GM21447 (cell line): Measurements from ENCODE around the gene ANTXR1.
"Not testable (repeated sequence)": the region's sequence is repeated elsewhere in the genome, so short reads cannot be mapped to it uniquely, and the experiment has no call there.

Source experiments
- ATAC-seq: cut with Tn5 transposase; IDR thresholded peaks from one replicate; pipeline ENCODE4 v1.9.1; 2021; ENCODE audit not compliant: unreplicated experiment

ANTXR1 gene

DNA sequence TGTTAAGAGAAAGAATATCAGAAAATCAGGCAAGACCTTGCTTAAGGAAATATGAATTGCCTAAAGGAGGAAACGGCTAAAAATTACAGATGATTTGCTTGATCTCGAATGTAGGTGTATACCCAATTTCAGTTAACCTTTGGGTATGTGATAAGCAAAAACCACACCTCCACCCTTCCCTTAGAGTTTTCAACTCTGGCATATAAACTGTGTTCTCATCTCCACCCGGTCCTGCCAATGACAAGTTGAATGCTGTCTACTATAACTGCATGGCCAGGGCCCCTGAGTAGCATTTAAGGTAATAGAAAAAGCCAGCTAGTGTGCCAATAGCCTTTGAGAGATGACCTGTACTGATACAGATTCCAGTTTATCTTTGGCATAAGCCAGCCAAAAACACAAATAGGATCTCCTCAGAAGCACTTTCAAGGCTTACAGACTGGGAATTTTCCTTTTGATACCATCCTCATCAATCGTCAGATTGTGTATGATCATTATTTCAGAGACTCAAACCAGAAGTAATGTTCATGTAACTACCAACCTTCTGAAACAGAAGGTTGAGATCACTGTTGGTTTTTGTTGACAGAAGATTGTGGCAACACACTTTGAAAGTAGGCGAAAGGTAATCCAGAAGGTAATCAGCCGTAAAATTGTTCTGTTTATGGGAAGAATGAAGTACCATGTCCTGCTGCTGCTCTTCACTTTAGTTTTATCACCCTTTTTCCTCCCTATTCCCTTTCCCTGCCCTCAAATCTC, 211.0 kb downstream of the ANTXR1 start:
- no peak for ATAC-seq

DNA sequence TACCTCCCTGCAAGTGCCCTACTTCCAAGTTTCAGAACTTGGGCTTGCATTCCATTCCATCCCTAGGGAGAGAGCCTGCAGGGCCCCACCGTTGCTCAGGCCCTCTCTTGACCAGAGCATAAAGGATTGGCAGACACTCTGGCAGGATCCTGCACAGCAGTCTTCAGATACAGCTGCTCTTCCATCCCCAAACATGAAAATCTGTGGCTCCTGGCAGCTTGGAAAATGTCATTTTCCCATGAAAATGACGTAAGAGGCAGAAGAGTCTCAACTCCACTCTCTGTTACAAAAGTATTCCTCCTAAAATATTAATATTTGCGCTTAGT, 211.5 kb downstream of the ANTXR1 start:
- no peak for ATAC-seq

DNA sequence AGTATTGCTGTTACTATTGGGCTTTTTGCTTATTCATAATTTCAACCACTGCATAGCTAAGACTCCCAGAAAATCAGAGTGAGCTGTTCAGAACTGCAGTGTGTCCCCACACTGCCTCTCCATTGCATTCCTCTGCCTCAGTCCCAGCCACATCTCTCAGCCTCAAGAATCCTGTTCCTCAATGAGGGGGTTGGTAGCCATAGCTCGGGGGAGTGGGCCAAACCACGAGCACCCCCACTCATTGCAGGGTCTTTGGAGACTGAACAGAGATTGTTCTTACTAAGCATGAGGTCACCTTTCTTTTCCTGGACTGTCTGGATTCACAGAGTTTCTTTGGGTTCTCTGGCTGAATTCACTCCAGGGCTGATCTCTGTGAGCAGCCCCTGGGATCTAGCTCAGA, 213.0 kb downstream of the ANTXR1 start:
- no peak for ATAC-seq

DNA sequence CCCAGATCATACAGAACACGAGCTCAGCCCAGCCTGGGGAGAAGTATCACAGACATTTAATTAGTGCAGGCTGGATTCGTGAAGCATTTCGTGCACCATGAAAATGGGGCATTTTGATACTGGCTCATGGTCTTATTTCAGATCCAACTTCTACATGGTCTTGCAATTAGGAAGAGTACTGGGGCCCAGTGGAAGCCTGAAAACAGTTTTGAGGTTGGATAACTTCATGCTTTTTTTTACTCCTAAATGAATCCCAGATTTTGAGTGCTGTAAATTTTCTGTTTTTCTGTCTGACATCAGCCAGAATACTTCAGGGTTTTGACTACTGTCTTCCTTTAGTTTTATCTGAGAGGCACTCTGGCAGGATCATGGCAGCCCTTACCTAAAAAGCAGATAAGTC, 213.9 kb downstream of the ANTXR1 start:
- ATAC-seq = no peak

DNA sequence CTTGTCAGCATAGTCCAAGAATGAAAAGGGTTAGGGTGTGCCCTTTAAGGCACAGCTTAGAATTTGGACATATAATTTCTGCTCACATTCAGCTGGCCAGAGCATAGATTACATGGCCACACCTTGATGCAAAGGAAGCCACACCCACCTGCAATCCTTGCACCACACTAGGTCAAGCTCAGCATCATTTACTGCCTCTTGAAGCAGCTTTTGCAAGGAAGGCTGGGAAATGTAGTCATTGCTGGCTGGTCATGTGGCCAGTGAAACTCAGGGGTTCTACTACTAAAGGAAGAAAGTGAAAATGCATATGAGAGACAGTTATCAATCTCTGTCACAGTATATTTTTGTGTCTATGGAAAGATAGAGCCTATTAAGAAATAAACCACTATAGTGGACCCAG, 214.7 kb downstream of the ANTXR1 start:
- no peak for ATAC-seq

DNA sequence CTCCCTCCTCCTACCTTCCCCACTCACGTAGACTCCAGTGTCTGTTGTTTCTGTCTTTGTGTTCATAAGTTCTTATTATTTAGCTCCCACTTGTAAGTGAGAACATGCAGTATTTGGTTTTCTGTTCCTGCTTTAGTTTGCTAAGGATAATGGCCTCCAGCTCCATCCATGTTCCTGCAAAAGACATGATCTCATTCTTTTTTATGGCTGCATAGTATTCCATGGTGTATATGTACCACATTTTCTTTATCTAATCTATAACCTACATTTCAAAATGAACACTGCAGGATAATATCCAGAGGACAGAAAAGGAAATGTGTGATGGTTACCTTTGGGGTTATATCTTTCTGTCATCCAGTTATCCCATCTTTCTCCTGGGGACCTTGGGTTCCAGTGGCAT, 218.0 kb downstream of the ANTXR1 start:
- not testable (repeated sequence) for ATAC-seq

DNA sequence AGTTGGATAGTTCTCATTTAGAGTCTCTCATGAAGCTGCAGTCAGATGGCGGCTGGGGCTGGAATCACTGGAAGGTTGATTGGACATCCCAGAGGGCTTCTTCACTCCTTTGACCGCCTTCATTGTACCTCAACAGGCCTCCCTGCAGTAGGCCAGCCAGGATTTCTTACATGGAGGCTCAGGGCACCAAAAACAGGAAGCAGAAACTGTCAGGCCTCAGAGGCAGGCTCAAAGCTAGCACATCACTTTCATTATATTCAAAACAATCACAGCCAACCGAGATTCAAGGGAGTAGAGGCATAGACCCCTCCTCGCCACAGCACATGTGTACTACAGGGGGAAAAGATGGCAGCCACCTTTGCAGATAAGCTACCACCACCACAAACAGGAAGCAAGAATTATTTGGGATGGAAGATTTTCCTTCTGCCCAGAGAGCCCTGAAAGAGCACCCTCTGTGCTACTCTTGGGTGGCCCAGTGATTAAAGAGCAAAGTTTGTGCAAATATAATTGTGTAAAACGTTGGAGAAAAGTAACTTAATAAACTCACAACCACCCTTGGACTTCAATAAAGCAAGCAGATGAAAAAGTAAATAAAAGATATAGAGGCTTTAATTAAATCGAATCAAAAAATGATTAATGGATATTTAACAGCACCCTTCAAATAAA, 218.8 kb downstream of the ANTXR1 start:
- ATAC-seq = no peak

DNA sequence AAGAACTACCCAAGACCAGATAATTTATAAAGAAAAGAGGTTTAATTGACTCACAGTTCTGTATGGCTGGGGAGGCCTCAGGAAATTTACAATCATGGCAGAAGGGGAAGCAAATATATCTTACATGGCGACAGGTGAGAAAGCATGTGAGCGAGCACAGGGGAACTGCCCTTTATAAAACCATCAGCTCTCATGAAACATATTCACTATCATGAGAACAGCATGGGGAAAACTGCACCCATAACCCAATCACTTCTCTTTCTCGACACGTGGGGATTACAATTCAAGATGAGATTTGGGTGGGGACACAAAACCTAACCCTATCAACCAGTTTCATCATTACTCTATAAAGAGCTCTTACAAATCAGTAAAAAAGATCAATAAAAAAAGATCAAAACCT, 222.9 kb downstream of the ANTXR1 start:
- not testable (repeated sequence) for ATAC-seq

DNA sequence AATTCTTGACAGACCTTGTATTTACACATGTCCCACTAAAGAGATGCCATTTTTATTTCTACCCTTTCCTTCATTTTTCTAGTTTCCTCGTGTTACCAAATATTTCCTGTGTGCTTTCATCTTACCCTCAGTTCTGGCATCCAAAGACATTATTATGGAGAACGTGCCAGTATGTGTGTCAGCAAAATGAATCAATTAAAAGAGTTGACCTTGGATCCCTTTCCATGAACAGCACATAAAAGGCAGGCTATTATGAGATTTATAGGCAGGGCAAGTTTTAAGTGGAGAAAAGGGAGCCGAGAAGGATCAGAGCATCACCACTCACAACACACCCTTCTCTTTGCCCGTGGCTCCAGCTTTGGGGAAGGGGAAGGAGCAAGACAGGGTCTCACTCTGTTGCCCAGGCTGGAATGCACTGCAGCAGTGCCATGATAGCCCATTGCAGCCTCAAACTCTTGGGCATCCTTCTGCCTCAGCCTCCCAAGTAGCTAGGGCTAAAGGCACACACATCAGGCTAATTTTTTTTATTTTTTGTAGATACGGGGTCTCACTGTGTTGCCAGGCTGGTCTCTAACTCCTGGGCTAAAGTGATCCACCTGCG, 224.2 kb downstream of the ANTXR1 start:
- ATAC-seq = no peak

DNA sequence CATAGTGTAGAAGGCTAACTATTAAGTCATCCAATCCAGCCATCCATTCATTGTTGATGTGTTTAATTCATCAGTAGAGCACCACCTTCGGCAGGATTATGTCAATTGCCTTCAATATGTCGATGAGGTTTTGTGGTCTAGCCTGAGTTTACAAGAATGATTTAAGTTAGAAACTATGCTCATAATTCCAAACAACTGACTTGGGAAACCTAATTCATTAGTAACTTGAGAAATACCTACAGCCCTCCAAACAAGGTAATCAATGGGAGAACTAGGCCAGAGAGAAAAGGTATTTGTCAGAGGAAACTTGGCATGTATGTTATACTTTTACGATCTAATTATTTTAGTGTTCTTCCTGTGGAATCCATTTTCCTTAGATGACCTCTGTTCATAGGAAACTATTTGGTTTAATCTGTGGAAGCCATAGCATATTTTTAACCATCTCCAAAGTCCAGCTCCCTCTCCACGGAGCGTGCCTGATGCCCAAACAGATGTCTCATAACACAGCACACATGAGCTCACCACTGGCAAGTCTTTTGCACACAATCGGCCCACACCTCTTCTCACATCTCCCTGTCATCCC, 225.6 kb downstream of the ANTXR1 start:
- ATAC-seq = no peak

DNA sequence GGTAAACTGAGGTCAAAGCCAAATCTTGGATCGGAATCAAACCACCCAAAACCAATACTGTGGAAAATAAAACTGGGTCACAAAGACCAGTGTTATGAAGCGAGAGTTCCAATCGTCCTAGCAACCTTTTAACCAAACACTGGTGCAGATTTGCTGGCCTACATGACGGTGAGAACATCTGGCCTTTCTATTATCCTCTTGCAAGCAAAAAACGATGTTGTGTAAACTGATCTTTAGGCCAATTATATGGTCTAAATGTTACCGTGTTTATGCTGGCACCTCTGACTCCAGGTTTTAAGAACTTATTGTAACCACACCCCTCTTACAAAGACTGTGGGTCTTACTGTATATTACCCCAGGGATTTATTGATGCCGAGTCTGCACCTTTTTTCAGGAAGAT, 228.1 kb downstream of the ANTXR1 start:
- ATAC-seq = no peak

DNA sequence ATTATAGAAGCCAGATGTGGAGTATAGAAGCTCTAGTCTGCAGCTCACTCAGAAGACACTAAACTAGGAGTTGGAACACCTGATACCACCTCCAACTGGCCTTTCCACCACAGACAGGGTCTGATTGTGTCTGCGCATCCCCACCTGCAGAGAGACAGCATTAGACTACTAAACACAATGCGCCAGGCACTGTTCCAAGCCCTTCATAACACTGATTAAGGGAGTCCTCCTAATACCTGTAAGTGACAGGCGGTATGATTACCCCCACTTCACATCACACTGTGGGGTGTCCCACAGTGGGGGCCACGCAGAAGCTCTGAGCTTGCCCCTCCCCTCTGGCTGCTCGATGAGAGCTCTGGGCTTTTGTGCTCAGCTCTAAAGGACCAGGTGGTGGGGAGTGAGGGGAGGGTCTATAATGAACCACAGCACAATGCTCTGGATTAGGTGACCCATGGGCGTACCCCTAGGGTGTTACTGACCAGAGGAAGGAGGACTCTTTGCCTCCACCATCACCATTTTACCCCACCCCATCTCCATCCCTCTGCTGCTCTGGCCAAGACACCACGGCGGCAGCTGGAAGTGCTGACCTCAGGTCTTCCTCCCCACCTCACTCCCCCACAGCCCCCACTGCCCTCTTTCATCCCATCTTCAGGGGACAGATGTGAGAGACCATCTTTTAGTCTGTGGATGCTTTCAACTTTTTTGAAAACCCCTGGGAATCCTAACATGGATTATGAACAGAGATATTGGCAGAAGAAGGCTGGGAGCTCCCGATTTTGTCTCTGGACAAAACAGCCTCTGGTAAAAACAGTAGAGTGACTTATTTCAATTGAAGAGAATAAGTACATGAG, 228.9 kb downstream of the ANTXR1 start:
- no peak for ATAC-seq

DNA sequence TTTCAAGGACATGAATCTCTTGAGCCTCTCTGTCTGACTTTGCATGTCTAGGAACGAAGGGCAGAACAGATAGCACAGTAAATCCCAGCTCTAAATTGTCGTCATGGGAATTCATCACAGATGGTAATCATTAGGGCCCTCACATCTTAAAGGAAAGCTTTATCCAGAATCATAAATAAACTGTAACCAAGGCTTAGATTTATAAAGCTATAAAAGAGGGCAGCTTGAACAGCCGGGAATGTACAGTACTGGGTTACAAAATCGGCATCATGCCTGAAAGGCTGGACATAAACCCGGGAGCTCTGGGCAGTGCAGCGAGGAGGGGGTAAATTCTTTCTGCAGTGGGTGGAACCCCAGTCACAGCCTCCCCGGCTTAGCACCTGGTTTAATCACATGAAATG, 229.7 kb downstream of the ANTXR1 start:
- no peak for ATAC-seq

DNA sequence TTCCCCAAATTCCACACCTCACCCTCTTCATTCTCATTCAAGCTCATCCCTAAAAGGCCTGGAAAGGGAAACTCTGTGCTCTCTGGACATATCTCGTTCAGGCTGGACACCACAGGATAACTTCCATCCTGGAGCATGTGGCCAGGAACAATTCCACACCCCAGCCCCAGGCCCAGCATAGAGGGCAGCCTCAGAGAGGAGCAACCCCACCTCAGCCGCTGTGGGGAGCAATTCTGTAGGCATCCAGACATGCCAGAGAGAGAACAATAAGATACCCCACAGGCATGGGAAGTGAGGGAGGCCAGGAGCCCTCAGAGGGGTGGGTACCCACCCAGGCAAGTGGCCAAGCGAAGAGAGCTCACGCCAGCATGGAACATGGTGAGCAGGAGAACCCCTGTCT, 230.7 kb downstream of the ANTXR1 start:
- ATAC-seq = no peak

DNA sequence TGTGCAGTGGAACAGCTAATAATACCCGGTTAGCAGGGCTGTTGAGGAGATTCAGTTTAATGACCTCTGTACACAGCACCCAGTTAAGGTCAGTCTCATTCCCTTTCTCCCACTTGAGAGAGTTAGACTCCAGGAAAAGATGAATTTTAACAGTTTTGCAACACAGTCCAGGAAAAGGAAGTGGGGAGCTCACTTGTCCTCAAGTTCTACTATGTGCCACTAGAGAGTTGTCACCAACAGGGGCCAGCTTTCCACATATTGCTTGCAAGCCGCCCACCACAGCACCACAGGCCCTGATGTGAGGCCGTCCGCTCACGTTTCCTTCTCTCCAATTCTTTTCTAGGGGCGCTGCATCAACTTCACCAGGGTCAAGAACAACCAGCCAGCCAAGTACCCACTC, 231.9 kb downstream of the ANTXR1 start:
- no peak for ATAC-seq

DNA sequence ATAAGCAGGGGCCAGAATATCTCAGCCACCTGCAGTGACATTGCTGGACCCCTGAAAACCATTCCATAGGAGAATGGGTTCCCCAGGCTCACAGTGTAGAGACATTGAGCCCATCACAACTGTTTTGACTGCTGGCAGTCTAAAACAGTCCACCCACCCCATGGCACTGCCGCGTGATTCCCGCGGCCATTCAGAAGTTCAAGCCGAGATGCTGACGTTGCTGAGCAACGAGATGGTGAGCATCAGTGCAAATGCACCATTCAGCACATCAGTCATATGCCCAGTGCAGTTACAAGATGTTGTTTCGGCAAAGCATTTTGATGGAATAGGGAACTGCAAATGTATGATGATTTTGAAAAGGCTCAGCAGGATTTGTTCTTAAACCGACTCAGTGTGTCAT, 234.6 kb downstream of the ANTXR1 start:
- no peak for ATAC-seq

DNA sequence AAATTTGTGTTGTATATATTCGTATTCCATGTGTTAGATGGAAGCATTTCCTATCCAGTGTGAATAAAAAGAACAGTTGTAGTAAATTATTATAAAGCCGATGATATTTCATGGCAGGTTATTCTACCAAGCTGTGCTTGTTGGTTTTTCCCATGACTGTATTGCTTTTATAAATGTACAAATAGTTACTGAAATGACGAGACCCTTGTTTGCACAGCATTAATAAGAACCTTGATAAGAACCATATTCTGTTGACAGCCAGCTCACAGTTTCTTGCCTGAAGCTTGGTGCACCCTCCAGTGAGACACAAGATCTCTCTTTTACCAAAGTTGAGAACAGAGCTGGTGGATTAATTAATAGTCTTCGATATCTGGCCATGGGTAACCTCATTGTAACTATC, 235.3 kb downstream of the ANTXR1 start:
- ATAC-seq = no peak

DNA sequence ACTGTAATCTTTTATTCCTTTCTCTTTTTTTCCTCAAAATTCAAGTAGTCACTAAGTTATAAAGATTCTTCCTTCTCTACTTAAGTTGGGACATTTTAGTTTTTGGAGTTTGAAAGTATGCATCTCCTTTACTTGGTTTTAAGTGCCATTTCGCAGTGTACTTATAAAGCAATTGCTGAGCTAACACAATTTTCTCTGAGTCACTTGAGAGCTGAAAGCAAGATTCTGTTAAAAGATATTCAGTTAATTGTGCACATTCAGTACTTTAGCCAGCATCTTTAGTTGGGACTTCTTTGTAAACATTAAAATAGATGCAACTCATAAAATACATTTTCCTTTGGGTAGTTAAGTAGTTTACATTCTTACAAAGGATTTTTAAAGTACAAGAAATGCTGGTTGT, 238.0 kb downstream of the ANTXR1 start:
- ATAC-seq = no peak

DNA sequence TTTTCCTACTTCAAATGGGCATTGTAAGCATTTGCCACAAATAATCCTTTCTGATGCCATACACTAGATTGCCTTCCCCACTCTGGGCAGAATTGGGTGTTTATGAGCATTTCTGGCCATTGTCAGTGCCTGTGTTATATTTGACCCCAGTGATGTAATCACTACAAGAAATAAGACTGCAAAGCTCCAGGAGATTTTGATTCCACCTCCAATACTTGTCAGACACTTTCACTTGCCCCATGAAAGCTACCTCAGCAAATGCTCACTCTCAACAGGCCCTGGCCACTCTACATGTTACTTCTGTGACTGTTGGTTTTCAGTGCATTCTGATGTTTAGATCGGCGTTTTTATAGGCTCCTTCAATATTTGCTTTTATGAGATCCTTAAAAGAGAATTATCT, 239.0 kb downstream of the ANTXR1 start:
- ATAC-seq = no peak

DNA sequence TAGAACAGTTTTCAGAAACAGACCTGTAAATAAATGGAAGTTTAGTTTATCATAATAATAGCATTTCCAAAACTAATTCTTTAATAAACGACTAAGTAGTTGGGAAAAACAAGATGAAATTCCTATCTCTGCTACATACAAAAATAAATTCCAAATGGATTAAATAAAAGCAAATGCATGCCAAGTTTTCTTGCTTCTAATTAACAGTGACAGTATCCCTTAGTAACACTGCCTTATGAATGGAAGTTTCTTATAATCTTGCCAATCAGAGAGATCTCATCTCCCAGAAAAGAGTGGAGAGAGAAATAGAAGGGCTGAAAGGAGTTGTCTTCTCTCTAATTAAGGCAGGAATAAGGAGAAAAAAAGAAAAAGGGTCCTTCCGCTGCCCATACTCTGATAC, 240.1 kb downstream of the ANTXR1 start:
- no peak for ATAC-seq

DNA sequence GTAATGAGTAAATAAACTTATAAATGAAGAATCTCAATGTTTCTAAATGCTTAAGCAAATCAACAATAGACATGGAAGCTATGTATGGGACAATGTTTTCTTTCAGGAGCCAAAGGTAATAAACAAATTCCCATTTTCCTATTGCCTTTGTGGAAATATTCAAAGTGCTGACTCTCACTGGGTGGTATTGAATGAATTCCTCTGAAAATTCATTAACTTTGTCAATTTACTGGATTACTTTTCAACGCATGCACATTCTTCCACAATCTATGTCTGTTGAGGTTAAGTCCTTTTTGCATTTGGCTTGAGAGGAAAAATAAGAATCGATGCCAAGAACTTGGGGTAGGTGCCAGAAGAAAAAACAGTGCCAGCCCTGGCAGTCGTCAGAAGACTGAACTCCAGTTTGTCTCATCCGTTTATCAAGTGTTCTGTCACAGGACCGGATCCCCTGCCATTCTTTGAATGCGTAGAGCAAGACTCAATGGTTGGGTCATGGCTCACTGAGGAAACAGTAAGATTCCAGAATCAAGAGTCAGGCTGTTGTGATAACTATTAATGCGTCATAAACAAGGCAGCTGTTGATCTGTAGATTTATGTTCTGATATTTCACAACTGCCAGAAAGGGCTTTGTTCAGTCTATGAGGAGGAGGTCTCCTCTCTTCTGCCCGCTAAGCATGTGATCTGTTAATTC, 240.8 kb downstream of the ANTXR1 start:
- ATAC-seq = no peak
